Gastroesophageal sphincter (tissue), 4 donors: ENCODE data around the gene ARPC1B. TPM values are rescaled to one million over a fixed set of nuclear protein-coding genes. Genes with fewer than 3 reads are reported as not detected.

Source experiments
- ATAC-seq: fragments of 150-250 bp; one replicate; pipeline ENCODE4 v1.9.1; 2016; ENCODE audit warnings: mild to moderate bottlenecking, moderate library complexity
- H3K27ac ChIP-seq, 4 donors: fragments of 200-600 bp; sonication (generic) in 3 of 4; 1 replicate in 3 of 4; 2 replicates in 1 of 4; pipeline ENCODE4 v1.5.1; 2016 to 2019
- H3K27me3 ChIP-seq: fragments of 200-600 bp; sonication (generic); one replicate; pipeline ENCODE4 v1.5.1; 2019
- H3K36me3 ChIP-seq, 2 donors: fragments of 200-600 bp; sonication (generic); one replicate each; pipeline ENCODE4 v1.5.1; 2019; ENCODE audit warnings: control low read depth in 1 of 2
- H3K4me1 ChIP-seq, 3 donors: fragments of 200-600 bp; sonication (generic); 1 replicate in 2 of 3; 2 replicates in 1 of 3; pipeline ENCODE4 v1.5.1; 2016 to 2019; ENCODE audit warnings: control low read depth in 2 of 3
- H3K4me3 ChIP-seq, 2 donors: fragments of 200-600 bp; sonication (generic); one replicate each; pipeline ENCODE4 v1.5.1; 2019; ENCODE audit warnings: mild to moderate bottlenecking in 1 of 2, moderate library complexity in 1 of 2
- H3K9me3 ChIP-seq, 3 donors: fragments of 200-600 bp; sonication (generic); one replicate each; pipeline ENCODE4 v1.5.1; 2017 to 2019; ENCODE audit warnings: control low read depth in 2 of 3
- EP300 ChIP-seq: sonication (generic); formaldehyde crosslinking; IDR thresholded peaks from one replicate; pipeline ENCODE4 v1.6.1; 2017; ENCODE audit warnings: antibody characterized with exemption, mild to moderate bottlenecking
- POLR2A ChIP-seq, 2 donors: fragments of 450-650 bp; IDR thresholded peaks; one replicate each; pipeline ENCODE4 v1.6.1; 2017; ENCODE audit warnings: antibody characterized with exemption in 2 of 2, mild to moderate bottlenecking in 2 of 2, moderate library complexity in 1 of 2
- POLR2AphosphoS5 ChIP-seq: sonication (generic); formaldehyde crosslinking; IDR thresholded peaks from one replicate; pipeline ENCODE4 v1.6.1; 2017; ENCODE audit warnings: antibody characterized with exemption
- WGBS, 2 donors: methylation state at CpG; one replicate each; pipeline ENCODE4 v1.1.5; 2018; ENCODE audit warnings: low coverage in 1 of 2; 5-methylcytosine and 5-hydroxymethylcytosine counted together
- total RNA-seq, 4 donors: library from RNA; depleted of rRNA; stranded (reverse); fragments of >200 nt; gene quantifications; one replicate each; pipeline ENCODE4 v1.1.0, GENCODE V29; 2016
- TF ChIP-seq, protein P1 (sequence below), 4 experiments: fragments of 200-600 bp in 2 of 4; fragments of 450-650 bp in 2 of 4; sonication (generic) in 1 of 4; IDR thresholded peaks; one replicate each; pipeline ENCODE4 v1.5.1; 2017 to 2019; ENCODE audit warnings: antibody characterized with exemption in 4 of 4, mild to moderate bottlenecking in 2 of 4, moderate library complexity in 2 of 4

Gene ARPC1B
- total RNA-seq, 4 donors from 2014 or later, result 69.9 to 158 (median 138) TPM

DNA sequence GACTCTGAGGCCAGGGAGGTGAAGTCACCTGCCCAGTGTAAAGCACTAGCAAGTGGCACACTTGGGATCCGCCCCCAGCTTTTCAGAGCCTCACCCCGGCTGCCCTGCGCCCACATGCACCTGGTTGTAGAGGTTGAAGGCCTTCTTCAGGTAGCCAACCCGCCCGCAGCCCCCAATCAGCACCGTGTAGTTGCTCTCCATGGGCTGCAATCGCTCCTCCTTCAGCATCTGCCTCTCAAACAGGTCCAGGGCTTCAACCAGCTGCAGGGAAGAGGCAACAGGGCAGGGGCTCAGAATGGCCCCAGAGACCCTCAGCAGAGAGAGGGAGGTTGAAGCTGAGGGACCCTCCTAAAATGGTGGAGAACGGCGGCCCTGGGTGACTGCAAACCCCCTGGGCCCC, 58.6 kb downstream of the ARPC1B start:
- Histone ChIP-seq H3K4me3 (no peak overlapping the region), H3K27me3 (no peaks in the 10 kb centered on the region), H3K4me1 (peaks cover 0 to 19% (median 6%) of the 10 kb centered on the region in 3 donors), H3K36me3 (peaks cover 0 to 76% of the 10 kb centered on the region in 2 donors), H3K27ac (no peak overlapping the region), H3K9me3 (no peaks in the 10 kb centered on the region)
- TF ChIP-seq POLR2A (IDR thresholded peaks at IDR 0.05), result no peak
- TF ChIP-seq, protein P1, sequence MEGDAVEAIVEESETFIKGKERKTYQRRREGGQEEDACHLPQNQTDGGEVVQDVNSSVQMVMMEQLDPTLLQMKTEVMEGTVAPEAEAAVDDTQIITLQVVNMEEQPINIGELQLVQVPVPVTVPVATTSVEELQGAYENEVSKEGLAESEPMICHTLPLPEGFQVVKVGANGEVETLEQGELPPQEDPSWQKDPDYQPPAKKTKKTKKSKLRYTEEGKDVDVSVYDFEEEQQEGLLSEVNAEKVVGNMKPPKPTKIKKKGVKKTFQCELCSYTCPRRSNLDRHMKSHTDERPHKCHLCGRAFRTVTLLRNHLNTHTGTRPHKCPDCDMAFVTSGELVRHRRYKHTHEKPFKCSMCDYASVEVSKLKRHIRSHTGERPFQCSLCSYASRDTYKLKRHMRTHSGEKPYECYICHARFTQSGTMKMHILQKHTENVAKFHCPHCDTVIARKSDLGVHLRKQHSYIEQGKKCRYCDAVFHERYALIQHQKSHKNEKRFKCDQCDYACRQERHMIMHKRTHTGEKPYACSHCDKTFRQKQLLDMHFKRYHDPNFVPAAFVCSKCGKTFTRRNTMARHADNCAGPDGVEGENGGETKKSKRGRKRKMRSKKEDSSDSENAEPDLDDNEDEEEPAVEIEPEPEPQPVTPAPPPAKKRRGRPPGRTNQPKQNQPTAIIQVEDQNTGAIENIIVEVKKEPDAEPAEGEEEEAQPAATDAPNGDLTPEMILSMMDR (IDR thresholded peaks at IDR 0.05), result no peak
- TF ChIP-seq EP300, result no peak
- no peak for TF ChIP-seq POLR2AphosphoS5
- ATAC-seq, result no peak
- WGBS, 2 donors, result 80 to 100% methylated on average over 1 to 2 of the region's 9 CpGs

DNA sequence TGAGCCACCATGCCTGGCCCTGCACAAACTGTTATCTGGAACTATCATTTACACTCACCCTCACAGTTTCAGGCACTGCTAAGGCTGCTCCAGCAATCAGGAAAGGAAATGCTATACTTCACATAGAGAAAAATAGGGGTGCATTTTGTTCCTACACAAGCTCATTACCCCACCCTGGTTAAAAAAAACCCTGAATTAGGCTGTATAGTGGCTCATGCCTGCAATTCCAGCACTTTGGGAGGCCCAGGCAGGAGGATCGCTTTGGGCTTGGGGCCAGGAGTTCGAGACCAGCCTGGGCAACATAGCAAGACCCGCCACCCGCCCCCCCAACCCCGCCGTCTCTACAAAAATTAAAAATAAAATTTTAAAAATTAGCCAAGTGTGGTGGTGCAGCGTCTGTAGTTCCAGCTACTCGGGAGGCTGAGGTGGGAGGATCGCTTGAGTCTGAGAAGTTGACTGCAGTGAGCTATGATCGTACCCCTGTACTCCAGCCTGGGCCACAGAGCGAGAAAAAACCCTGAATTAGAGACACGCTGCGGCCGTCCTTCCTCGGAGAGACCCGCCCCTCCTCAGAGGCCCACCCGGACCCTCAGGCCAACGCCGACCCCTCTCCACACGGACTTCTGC, 63.5 kb downstream of the ARPC1B start:
- ATAC-seq, result peak; percentile 14
- H3K4me1 ChIP-seq, result peaks cover 0 to 51% (median 14%) of the 10 kb centered on the region in 3 donors
- TF ChIP-seq POLR2A (IDR thresholded peaks at IDR 0.05), result no peak
- TF ChIP-seq, protein P1 (IDR thresholded peaks at IDR 0.05), result no peak
- no peak for TF ChIP-seq POLR2AphosphoS5
- H3K27me3 ChIP-seq, result no peaks in the 10 kb centered on the region
- H3K36me3 ChIP-seq, result peaks cover 0 to 33% of the 10 kb centered on the region in 2 donors
- 0% methylated on average over 3 to 11 of the region's 20 CpGs for WGBS, 2 donors
- peak overlapping the region; percentile 61 to 72 for H3K4me3 ChIP-seq
- H3K9me3 ChIP-seq, result no peaks in the 10 kb centered on the region
- H3K27ac ChIP-seq, result peak overlapping the region; percentile 49 to 91 (median 84)

DNA sequence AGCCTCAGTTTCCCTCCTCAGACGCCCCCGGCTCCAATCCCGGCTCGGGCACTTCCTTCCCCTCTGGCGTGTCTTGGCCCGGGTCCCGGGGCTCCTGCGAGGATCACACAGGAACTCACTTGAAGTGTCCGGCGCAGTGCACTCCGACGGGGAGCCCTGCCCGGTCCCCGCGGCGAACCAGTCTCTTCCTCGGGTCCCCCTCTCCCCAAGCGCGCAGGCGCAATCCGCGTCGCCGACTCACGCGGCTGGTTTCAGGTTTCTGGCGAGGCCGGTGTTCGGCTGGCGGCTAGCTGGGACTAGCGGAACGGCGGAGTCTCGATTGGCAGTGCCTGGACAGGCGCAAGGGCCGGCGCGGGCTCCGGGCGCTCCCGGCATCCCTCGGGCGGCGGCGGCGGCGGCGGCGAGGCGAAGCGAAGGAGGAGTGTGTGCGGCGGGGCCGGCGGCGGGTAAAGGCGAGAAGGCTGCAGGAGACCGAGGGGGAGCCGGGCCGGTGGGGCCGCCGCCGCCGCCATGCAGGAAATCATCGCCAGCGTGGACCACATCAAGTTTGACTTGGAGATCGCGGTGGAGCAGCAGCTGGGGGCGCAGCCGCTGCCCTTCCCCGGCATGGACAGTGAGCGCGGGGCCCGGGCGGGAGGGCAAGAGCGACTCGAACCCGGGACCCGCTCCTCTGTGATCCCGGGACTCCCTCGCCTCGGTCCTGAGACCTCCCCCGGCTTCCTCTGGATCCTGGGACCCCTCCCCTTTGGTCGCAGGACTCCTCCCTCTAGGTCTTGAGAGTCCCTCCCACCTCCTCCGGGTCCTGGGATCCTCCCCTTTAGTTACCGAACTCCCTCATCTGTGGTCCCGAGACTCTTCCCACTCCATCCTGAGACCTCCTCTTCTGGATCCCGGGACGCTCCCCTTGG, 64.3 kb downstream of the ARPC1B start, which contains the start of the genes CPSF4 and PTCD1:
Gene CPSF4, plus strand, starts transcription at position 371 of the 908 bp plus-strand sequence. Its CDS starts 140 bp downstream, at position 511.
Gene PTCD1, minus strand, starts transcription at position 226 of the 908 bp plus-strand sequence. CDS start 3,556 bp downstream, outside the sequence.
- Histone ChIP-seq H3K27ac (peak within 1 kb of the TSS; percentile 49 to 91 (median 84)), H3K9me3 (no peaks in the 10 kb centered on the region), H3K27me3 (no peaks in the 10 kb centered on the region), H3K36me3 (peaks cover 0 to 33% of the 10 kb centered on the region in 2 donors), H3K4me1 (peaks cover 0 to 51% (median 14%) of the 10 kb centered on the region in 3 donors), H3K4me3 (peak within 1 kb of the TSS; percentile 61 to 72)
- 0% methylated on average over 10 to 27 of the region's 89 CpGs for WGBS, 2 donors
- ATAC-seq, result peak; percentile 98
- TF ChIP-seq POLR2AphosphoS5 (peak; percentile 57), EP300 (no peak), POLR2A (IDR thresholded peaks at IDR 0.05) (peak; percentile 60 to 70)
- TF ChIP-seq, protein P1 (IDR thresholded peaks at IDR 0.05), result peak in 1 of 4 experiments; percentile 31

DNA sequence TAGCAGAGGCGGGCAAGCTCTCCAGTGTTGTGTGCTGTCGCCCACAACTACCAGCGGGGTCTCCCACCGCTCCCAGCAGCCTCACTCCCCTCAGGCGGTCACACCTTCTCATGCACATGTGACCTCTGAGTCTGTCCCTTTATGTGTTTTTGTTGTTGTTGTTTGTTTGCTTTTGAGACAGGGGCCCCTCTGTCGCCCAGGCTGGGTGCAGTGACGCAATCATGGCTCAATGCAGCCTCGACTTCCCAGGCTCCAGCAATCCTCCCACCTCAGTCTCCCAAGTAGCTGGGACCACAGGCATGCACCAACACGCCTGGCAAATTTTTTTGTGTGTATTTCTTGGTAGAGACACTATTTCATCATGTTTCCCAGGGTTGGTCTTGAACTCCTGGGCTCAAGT, 65.7 kb downstream of the ARPC1B start:
- no peak overlapping the region for H3K27ac ChIP-seq
- no peaks in the 10 kb centered on the region for H3K27me3 ChIP-seq
- no peaks in the 10 kb centered on the region for H3K9me3 ChIP-seq
- peaks cover 0 to 51% (median 14%) of the 10 kb centered on the region in 3 donors for H3K4me1 ChIP-seq
- no peak for ATAC-seq
- 69 to 70% methylated on average over 6 to 7 of the region's 9 CpGs for WGBS, 2 donors
- peaks cover 0 to 33% of the 10 kb centered on the region in 2 donors for H3K36me3 ChIP-seq
- TF ChIP-seq POLR2A (IDR thresholded peaks at IDR 0.05) (no peak), EP300 (no peak), POLR2AphosphoS5 (no peak)
- TF ChIP-seq, protein P1 (IDR thresholded peaks at IDR 0.05), result no peak
- H3K4me3 ChIP-seq, result peak overlapping the region in 1 of 2 donors; percentile 72

Other genes with a start within 250 kb of the ARPC1B start
- gene SMURF1, start 230.6 kb upstream of the ARPC1B start, total RNA-seq, result 10 to 100 TPM; 20.1 to 26.2 (median 21.9) TPM
- under 1 TPM in 1 of 4 donors, not detected in 3; 0.27 TPM for gene KPNA7, start 166.6 kb upstream of the ARPC1B start, total RNA-seq
- gene MYH16, start 101.9 kb upstream of the ARPC1B start, total RNA-seq, result not detected
- gene ARPC1A, start 48.8 kb upstream of the ARPC1B start, total RNA-seq, result 100 to 1,000 TPM in 2 of 4 donors, 10 to 100 TPM in 2; 75.0 to 112 (median 98.3) TPM
- gene PDAP1, start 33.9 kb downstream of the ARPC1B start, total RNA-seq, result 100 to 1,000 TPM in 3 of 4 donors, 10 to 100 TPM in 1; 91.7 to 155 (median 123) TPM
- 10 to 100 TPM; 47.3 to 73.4 (median 70.0) TPM for gene BUD31, start 34.2 kb downstream of the ARPC1B start, total RNA-seq
- gene PTCD1, start 64.1 kb downstream of the ARPC1B start, total RNA-seq, result 10 to 100 TPM in 1 of 4 donors, 1 to 10 TPM in 3; 6.2 to 10.8 (median 7.3) TPM
- gene CPSF4, start 64.2 kb downstream of the ARPC1B start, total RNA-seq, result 10 to 100 TPM; 13.6 to 34.6 (median 23.0) TPM
- 100 to 1,000 TPM; 443 to 971 (median 916) TPM for gene ATP5MF, start 91.4 kb downstream of the ARPC1B start, total RNA-seq
- 1 to 10 TPM; 1.4 to 4.8 (median 4.6) TPM for gene ZNF789, start 98.2 kb downstream of the ARPC1B start, total RNA-seq
- gene ZNF394, start 125.6 kb downstream of the ARPC1B start, total RNA-seq, result 10 to 100 TPM; 29.9 to 54.1 (median 45.1) TPM
- 10 to 100 TPM in 2 of 4 donors, 1 to 10 TPM in 2; 7.5 to 12.5 (median 10.6) TPM for gene ZKSCAN5, start 129.9 kb downstream of the ARPC1B start, total RNA-seq
- 1 to 10 TPM; 3.5 to 8.6 (median 4.3) TPM for gene FAM200A, start 177.4 kb downstream of the ARPC1B start, total RNA-seq
- 100 to 1,000 TPM; 115 to 191 (median 116) TPM for gene ZNF655, start 183.9 kb downstream of the ARPC1B start, total RNA-seq
- gene TMEM225B, start 223.5 kb downstream of the ARPC1B start, total RNA-seq, result 1 to 10 TPM in 2 of 4 donors, not detected in 2; 1.6 to 2.2 TPM
- 10 to 100 TPM; 10.9 to 26.5 (median 18.4) TPM for gene ZSCAN25, start 242.2 kb downstream of the ARPC1B start, total RNA-seq